Kidney capillary endothelial cell (primary cell): Measurements from ENCODE around the gene MAP3K15.
A peak's percentile ranks its signal among the peaks of the same experiment; 100 is the strongest.

Experiments used
- DNase-seq: peaks from one replicate; pipeline ENCODE4 v3.0.0-alpha.2; 2018; ENCODE audit warnings: low spot score

The MAP3K15 gene

GRCh38 chrX:19389227-19389845 is 126.0 kb downstream of the MAP3K15 start:
- no peak for DNase-seq

- DNase-seq, result no peak
Measured at GRCh38 chrX:19388741-19389140, 126.6 kb downstream of the MAP3K15 start.

GRCh38 chrX:19388064-19388679 is 127.1 kb downstream of the MAP3K15 start:
- DNase-seq, result no peak

- DNase-seq, result no peak
Measured at GRCh38 chrX:19386679-19387078, 128.6 kb downstream of the MAP3K15 start.

- DNase-seq, result peak; percentile 28
Measured at GRCh38 chrX:19382555-19383145, 132.7 kb downstream of the MAP3K15 start.

- DNase-seq, result no peak
Measured at GRCh38 chrX:19381326-19381725, 134.0 kb downstream of the MAP3K15 start.

- no peak for DNase-seq
Measured at GRCh38 chrX:19377799-19378198, 137.5 kb downstream of the MAP3K15 start.

GRCh38 chrX:19375546-19375945 is 139.8 kb downstream of the MAP3K15 start:
- no peak for DNase-seq

GRCh38 chrX:19373351-19373891 is 141.9 kb downstream of the MAP3K15 start:
- DNase-seq, result no peak

- no peak for DNase-seq
Measured at GRCh38 chrX:19372547-19373331, 142.6 kb downstream of the MAP3K15 start.

- DNase-seq, result peak; percentile 51
Measured at GRCh38 chrX:19372170-19372546, 143.2 kb downstream of the MAP3K15 start.

GRCh38 chrX:19370061-19370460 is 145.2 kb downstream of the MAP3K15 start:
- DNase-seq, result no peak

GRCh38 chrX:19368576-19368975 is 146.7 kb downstream of the MAP3K15 start:
- DNase-seq, result no peak

GRCh38 chrX:19361701-19362100 is 153.6 kb downstream of the MAP3K15 start:
- no peak for DNase-seq

- DNase-seq, result no peak
Measured at GRCh38 chrX:19360903-19361302, 154.4 kb downstream of the MAP3K15 start.

GRCh38 chrX:19358521-19358920 is 156.8 kb downstream of the MAP3K15 start:
- DNase-seq, result no peak

GRCh38 chrX:19354625-19355024 is 160.7 kb downstream of the MAP3K15 start:
- DNase-seq, result no peak

GRCh38 chrX:19350941-19351384 is 164.3 kb downstream of the MAP3K15 start:
- peak; percentile 27 for DNase-seq

GRCh38 chrX:19349264-19349663 is 166.0 kb downstream of the MAP3K15 start:
- no peak for DNase-seq

GRCh38 chrX:19347916-19348315 is 167.4 kb downstream of the MAP3K15 start:
- no peak for DNase-seq

- no peak for DNase-seq
Measured at GRCh38 chrX:19344661-19345060, 170.6 kb downstream of the MAP3K15 start.
